BE2C (cell line): ENCODE data around the gene ZNF469.

Experiments
- DNase-seq: peaks from one replicate; pipeline ENCODE4 v3.0.0-alpha.2; 2020
- H3K27me3 ChIP-seq: fragments of 250-450 bp; sonication (Bioruptor Pico); 2 replicates; pipeline ENCODE4 v1.5.1; 2020; ENCODE audit warnings: mild to moderate bottlenecking
- H3K36me3 ChIP-seq: fragments of 250-450 bp; sonication (Bioruptor Pico); 2 replicates; pipeline ENCODE4 v1.5.1; 2020; ENCODE audit warnings: mild to moderate bottlenecking
- H3K4me1 ChIP-seq: fragments of 250-450 bp; sonication (Bioruptor Pico); 2 replicates; pipeline ENCODE4 v1.5.1; 2020
- H3K4me3 ChIP-seq: 2 replicates; pipeline ENCODE4 v1.5.1; 2011; ENCODE audit warnings: low read depth, low read length
- H3K9me3 ChIP-seq: fragments of 250-450 bp; sonication (Bioruptor Pico); 2 replicates; pipeline ENCODE4 v1.5.1; 2020
- CTCF ChIP-seq: IDR thresholded peaks from 2 replicates; pipeline ENCODE4 v1.5.1; 2012; ENCODE audit warnings: mild to moderate bottlenecking, low read depth, low read length

The ZNF469 gene

GRCh38 chr16:88378401-88378800 lies 4.4 kb upstream of the ZNF469 start:
- peak; percentile 2 for DNase-seq
- Histone ChIP-seq H3K4me1 (no peaks in the 10 kb centered on the region), H3K9me3 (no peaks in the 10 kb centered on the region), H3K4me3 (no peak overlapping the region), H3K27me3 (peaks cover 17% of the 10 kb centered on the region), H3K36me3 (no peaks in the 10 kb centered on the region)
- no peak for TF ChIP-seq CTCF

- Histone ChIP-seq H3K27me3 (peaks cover 23% of the 10 kb centered on the region), H3K4me3 (no peak overlapping the region), H3K9me3 (no peaks in the 10 kb centered on the region), H3K4me1 (no peaks in the 10 kb centered on the region), H3K36me3 (no peaks in the 10 kb centered on the region)
- TF ChIP-seq CTCF, result no peak
- peak; percentile 4 for DNase-seq
Observed at GRCh38 chr16:88378836-88379693, 3.7 kb upstream of the ZNF469 start.

GRCh38 chr16:88379694-88380040 lies 3.1 kb upstream of the ZNF469 start:
- peaks cover 29% of the 10 kb centered on the region for H3K27me3 ChIP-seq
- peak; percentile 8 for DNase-seq
- TF ChIP-seq CTCF, result no peak

GRCh38 chr16:88380099-88380498 lies 2.7 kb upstream of the ZNF469 start:
- TF ChIP-seq CTCF, result no peak
- no peak for DNase-seq
- H3K4me1 ChIP-seq, result no peaks in the 10 kb centered on the region
- no peak overlapping the region for H3K4me3 ChIP-seq
- H3K27me3 ChIP-seq, result peaks cover 32% of the 10 kb centered on the region
- no peaks in the 10 kb centered on the region for H3K9me3 ChIP-seq
- H3K36me3 ChIP-seq, result no peaks in the 10 kb centered on the region

More at GRCh38 chr16:88379694-88380040, 3.1 kb upstream of the ZNF469 start:
- Histone ChIP-seq H3K36me3 (no peaks in the 10 kb centered on the region), H3K4me3 (no peak overlapping the region), H3K9me3 (no peaks in the 10 kb centered on the region), H3K4me1 (no peaks in the 10 kb centered on the region)

- no peak overlapping the region for H3K4me3 ChIP-seq
- no peaks in the 10 kb centered on the region for H3K36me3 ChIP-seq
- DNase-seq, result no peak
- peaks cover 32% of the 10 kb centered on the region for H3K27me3 ChIP-seq
- H3K4me1 ChIP-seq, result no peaks in the 10 kb centered on the region
- H3K9me3 ChIP-seq, result no peaks in the 10 kb centered on the region
- no peak for TF ChIP-seq CTCF
Observed at GRCh38 chr16:88380619-88381018, 2.1 kb upstream of the ZNF469 start.

GRCh38 chr16:88381820-88382451 lies 823 bp upstream of the ZNF469 start:
- H3K9me3 ChIP-seq, result no peaks in the 10 kb centered on the region
- peak; percentile 6 for DNase-seq
- no peaks in the 10 kb centered on the region for H3K4me1 ChIP-seq
- H3K36me3 ChIP-seq, result no peaks in the 10 kb centered on the region
- TF ChIP-seq CTCF, result no peak
- H3K27me3 ChIP-seq, result peaks cover 32% of the 10 kb centered on the region
- H3K4me3 ChIP-seq, result no peak overlapping the region
